SHP77 (cell line): ENCODE data around the gene ULK2.

Source experiments
- DNase-seq, 2 experiments: peaks; one replicate each; lab custom pipeline; 2025; lab: John Stamatoyannopoulos, UW

Gene ULK2

GRCh38 chr17:19747159-19747719 is 120.5 kb downstream of the ULK2 start:
- no peak for DNase-seq

- DNase-seq = no peak
These were observed 121.2 kb downstream of the ULK2 start for GRCh38 chr17:19746517-19746916.

GRCh38 chr17:19744922-19745757 is 122.6 kb downstream of the ULK2 start:
- no peak for DNase-seq

- no peak for DNase-seq
These were observed 123.2 kb downstream of the ULK2 start for GRCh38 chr17:19744492-19744891.

DNA sequence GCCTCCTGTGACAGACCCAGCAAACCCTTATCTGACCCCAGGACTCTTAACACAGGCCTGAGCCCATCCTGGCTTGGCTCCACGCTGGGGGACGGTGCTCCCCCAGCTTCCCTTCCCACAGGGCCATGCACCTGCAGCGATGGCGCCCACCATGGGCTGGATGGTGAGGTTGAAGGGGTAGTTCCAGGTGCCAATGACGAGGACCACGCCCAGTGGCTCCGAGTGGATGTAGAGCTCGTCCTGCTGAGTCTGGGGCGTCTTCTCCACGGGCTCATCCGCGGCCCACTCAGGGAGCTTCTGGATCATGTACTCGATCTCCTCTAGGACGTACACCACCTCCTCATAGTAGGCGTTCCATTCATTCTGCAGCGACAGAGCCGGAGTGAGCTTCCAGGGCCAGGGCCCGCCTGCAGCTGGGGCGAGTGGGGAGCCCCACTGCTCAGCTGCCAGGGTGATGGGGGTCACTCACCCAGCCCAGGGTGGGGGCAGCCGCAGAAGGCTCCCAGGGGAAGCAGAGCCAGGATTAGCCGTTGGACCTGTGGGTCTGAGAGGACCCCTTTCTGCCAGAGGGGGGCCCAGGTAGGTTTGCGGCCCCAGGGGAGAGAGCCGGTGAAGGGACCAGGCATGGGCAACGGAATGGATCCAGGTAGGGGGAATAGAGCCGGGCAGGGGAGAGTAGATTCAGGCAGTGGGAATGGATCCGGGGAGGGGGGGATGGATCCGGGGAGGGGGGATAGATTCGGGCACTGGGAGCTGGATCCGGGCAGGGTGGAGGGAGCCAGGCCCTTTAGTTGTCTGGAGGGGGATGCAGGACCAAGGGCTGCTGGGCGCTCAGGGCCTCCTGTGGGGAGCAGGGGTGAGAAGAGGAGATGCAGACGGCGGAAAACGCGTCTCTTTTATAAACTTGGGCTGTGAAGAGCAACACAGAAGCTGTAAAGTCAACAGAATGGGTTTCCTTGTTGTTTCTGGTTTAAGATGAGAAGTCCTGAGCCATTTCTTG is 124.3 kb downstream of the ULK2 start:
- DNase-seq = no peak

DNA sequence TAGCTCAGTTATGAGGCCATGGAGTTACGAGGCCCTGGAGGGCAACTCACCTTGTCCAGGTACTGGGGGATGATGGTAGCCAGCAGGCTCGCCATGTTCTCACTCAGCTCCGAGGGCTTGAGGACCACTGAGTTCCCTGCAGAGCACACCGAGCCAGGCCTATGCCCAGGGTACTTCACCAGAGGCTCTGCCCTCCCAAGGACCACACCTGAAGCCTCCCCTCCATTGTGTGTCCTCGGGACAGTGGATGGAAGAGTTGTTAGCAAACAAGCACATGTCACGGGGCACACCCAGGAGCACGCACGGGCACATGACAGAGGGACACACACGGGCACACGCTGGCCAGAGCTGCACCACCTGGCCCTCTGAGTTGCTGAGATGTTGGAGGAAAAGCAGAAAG is 125.2 kb downstream of the ULK2 start:
- no peak for DNase-seq

DNA sequence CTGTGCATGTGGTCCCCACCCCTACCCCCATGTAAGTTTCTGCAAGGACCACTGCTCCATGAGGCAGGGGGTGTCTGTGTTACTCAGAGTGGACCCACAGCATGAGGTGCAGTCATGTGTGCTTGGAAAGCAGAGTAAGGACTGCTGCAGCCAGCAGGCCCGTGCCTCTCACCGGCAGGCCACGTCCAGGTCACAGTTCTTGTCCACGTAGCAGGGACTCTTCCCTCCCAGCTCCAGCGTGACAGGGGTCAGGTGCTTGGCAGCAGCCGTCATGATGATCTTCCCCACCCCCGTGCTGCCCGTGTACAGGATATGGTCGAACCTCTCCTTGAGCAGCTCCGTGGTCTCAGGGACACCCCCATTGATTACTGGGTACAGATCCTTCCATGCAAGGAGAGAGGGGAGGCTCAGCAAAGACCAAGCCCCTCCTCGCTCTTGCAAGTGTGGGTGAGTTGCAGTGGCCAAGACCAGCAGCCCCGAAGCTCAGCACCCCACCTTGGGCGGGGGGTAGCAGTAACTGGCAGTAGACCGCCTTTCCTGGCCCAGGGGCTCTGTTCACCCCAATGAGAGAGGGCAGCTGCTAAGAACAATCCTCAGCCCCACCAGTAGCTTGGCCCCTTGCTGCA is 125.8 kb downstream of the ULK2 start:
- DNase-seq = no peak

DNA sequence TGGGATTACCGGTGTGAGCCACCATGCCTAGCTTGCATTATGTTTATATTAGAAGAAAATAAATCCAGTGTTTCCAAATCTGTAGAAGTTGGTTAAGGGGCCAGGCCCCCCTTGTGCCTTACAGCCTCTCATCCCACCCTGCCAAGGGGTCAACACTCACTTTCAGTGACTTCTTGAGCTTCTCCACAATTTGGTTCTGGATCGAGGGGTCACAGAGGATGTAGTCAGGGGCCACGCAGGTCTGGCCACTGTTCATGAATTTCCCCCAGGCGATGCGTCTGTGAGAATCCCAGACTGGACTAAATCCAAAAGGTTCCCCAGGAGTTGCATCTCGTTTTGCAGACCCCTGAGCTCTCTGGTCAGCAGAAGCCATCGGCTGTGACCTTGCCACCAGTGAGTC is 126.8 kb downstream of the ULK2 start:
- DNase-seq = no peak

GRCh38 chr17:19739241-19740201 is 128.2 kb downstream of the ULK2 start:
- no peak for DNase-seq

DNA sequence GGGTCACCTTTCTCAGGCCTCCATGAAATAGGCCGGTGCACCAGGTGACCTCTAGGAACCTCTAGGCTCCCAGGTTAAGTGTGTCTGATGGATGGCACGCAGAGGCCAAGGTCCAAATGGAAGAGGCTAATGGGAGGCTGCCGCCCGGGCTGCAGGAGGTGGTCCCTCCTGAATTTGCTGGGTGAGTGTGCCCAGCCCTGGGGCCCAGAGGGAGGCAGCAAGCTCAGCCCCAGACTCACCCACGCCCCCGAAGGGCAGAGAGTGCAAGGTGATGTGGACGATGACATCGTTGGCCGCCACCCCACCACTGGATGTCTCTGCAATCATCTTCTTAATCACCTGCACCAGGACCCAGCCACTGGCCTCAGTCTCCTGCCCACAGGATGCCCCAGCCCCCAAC is 129.0 kb downstream of the ULK2 start:
- DNase-seq = no peak

- no peak for DNase-seq
These were observed 129.7 kb downstream of the ULK2 start for GRCh38 chr17:19738073-19738449.

- no peak for DNase-seq
These were observed 130.2 kb downstream of the ULK2 start for GRCh38 chr17:19737305-19738072.

DNA sequence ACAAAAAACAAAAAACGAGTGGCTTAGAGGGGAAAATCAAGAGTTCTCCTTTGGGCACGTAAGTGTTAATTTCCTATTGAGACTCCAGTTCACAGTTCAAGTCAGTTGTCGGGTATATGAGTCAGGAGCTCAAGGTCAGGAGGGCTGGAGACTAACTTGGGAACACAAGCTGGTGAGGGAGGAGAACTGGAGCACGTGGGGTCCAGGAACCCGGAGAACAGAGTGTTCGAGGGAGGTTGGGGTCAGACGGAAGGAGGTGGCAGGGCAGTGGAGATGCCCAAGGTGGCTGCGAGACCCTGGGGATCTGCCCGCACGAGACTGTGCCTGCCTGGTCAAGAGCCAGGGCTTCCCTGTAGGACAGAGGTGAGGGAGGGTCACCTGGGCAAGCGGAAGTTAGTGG is 131.7 kb downstream of the ULK2 start:
- DNase-seq = no peak

DNA sequence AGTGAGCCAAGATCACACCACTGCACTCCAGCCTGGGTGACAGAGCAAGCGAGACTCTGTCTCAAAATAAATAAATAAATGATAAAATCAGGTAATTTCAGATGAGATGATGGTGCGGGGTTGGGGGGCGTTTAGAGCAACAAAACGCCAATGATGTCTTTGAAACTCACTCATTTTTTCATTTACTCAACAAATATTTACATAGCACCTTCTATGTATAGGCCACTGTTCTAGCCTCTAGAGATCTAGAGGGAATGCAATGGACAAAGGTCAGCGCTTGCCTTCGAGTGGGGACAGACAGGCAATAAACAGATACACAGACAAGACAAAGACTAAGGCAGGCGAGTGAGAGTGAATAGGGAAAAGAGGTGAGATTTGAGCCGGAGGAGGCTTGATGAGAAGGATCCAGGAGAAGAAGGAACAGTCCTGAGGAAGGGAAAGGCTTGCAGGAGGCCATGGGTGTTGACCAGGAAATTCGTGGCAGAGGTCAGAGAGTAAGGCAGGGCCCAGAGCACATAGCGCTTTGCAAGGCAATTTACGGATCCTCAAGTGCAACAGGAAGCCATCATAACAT is 133.7 kb downstream of the ULK2 start:
- no peak for DNase-seq

- DNase-seq = no peak
These were observed 136.1 kb downstream of the ULK2 start for GRCh38 chr17:19731626-19732025.

GRCh38 chr17:19730843-19731242 is 136.9 kb downstream of the ULK2 start:
- no peak for DNase-seq

- no peak for DNase-seq
These were observed 137.8 kb downstream of the ULK2 start for GRCh38 chr17:19729900-19730299.

DNA sequence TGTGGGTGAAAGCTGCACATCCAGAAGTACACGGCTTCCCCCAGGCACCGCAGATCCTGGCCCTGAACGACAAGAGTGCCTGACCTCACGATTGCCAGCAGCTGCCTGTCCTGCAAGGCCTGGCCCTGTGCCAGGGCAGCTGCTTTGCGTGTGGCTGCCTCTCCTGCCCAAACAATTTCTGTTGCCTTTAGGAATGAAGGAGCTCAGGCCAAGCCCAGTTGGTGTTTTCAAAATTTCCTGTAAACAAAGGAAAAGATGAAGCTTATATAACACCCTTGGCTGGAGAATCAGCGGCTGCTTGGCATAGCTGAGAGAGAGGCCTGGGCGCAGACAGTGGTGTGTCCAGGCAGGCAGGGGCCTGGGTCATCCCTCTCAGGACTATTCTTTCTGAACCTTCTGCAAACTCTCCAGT is 139.6 kb downstream of the ULK2 start:
- peak; percentile 99 for DNase-seq

DNA sequence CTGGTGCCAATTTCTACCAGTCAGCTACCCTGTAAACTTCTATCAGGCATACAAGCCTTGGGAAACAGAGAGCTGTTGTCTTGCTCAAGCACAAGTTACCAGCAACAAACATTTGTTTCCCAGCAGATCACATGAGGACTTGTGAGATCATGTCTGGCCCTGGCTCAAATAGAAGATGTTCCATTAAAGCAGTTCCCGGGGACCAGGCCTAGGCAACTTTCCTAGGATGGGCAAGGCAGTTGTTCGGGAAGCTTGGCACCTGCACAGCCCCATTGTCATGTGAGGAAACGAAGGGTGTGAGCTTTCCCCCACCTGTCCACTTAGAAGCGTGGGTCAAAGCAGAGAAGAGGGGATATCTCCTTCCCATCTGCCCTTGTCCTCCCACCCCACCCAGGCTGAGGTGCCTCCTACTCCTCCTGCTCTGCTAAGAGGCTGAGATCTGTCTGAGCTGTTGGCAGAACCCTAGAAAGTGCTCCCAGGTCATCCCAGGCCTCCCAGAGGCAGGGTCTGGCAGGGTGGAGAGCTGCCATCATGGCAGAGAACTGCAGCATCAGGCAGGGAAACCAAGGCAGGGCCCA is 140.1 kb downstream of the ULK2 start:
- DNase-seq = peak; percentile 88 to 94
